ENCODE results near the gene KLK7. TPM values are rescaled to one million over a fixed set of nuclear protein-coding genes. Genes with fewer than 3 reads are reported as not detected.

KLK7 gene
- total and polyA plus RNA-seq, 2 experiments from 2014 or later, result 0.20 to 2.8 TPM

- peaks cover 32% of the 10 kb centered on the region for H3K27me3 ChIP-seq
- H3K27ac ChIP-seq, result no peak overlapping the region
- no peak for DNase-seq (ENCODE audit: low spot score)
- H3K4me1 ChIP-seq (ENCODE audit: insufficient read depth), result no peaks in the 10 kb centered on the region
- TF ChIP-seq EZH2 (IDR thresholded peaks at IDR 0.05; ENCODE audit: borderline replicate concordance) (no peak), EZH2phosphoT487 (IDR thresholded peaks at IDR 0.05; ENCODE audit: low read depth, severe bottlenecking, unreplicated experiment) (no peak), CTCF (IDR thresholded peaks at IDR 0.05; ENCODE audit: poor library complexity) (no peak)
- H3K9me3 ChIP-seq (ENCODE audit: low read depth), result no peaks in the 10 kb centered on the region
- H3K4me3 ChIP-seq, result no peak overlapping the region
- H3K9me2 ChIP-seq (replicated peaks; ENCODE audit: insufficient read depth), result no peaks in the 10 kb centered on the region
- no peaks in the 10 kb centered on the region for H3K79me2 ChIP-seq
- H3K36me3 ChIP-seq (replicated peaks; ENCODE audit: insufficient read depth, low read depth), result no peaks in the 10 kb centered on the region
- 84% methylated on average over 12 of the region's 12 CpGs for WGBS (ENCODE audit: low lambda C conversion rate, missing lambda C conversion rate)
- H4K20me1 ChIP-seq (ENCODE audit: insufficient read depth, poor library complexity, severe bottlenecking), result no peaks in the 10 kb centered on the region
- no peak overlapping the region for H3K4me2 ChIP-seq
- H2AFZ ChIP-seq, result no peak overlapping the region
Observed at GRCh38 chr19:51012661-51013190, 29.0 kb upstream of the KLK7 start.

GRCh38 chr19:51010066-51010795 lies 26.5 kb upstream of the KLK7 start:
- Histone ChIP-seq H4K20me1 (ENCODE audit: insufficient read depth, poor library complexity, severe bottlenecking) (no peaks in the 10 kb centered on the region), H3K9me2 (replicated peaks; ENCODE audit: insufficient read depth) (no peaks in the 10 kb centered on the region), H3K4me3 (no peak overlapping the region), H3K9me3 (ENCODE audit: low read depth) (no peaks in the 10 kb centered on the region), H3K27me3 (peaks cover 29% of the 10 kb centered on the region), H3K36me3 (replicated peaks; ENCODE audit: insufficient read depth, low read depth) (no peaks in the 10 kb centered on the region), H3K4me1 (ENCODE audit: insufficient read depth) (no peaks in the 10 kb centered on the region), H3K4me2 (no peak overlapping the region), H3K27ac (no peak overlapping the region), H3K79me2 (no peaks in the 10 kb centered on the region), H2AFZ (no peak overlapping the region)
- 73% methylated on average over 4 of the region's 4 CpGs for WGBS (ENCODE audit: low lambda C conversion rate, missing lambda C conversion rate)
- no peak for DNase-seq (ENCODE audit: low spot score)
- TF ChIP-seq EZH2 (IDR thresholded peaks at IDR 0.05; ENCODE audit: borderline replicate concordance) (no peak), CTCF (IDR thresholded peaks at IDR 0.05; ENCODE audit: poor library complexity) (no peak), EZH2phosphoT487 (IDR thresholded peaks at IDR 0.05; ENCODE audit: low read depth, severe bottlenecking, unreplicated experiment) (no peak)

GRCh38 chr19:51009061-51009891 lies 25.6 kb upstream of the KLK7 start:
- Histone ChIP-seq H3K9me2 (replicated peaks; ENCODE audit: insufficient read depth) (no peaks in the 10 kb centered on the region), H3K27ac (no peak overlapping the region), H3K36me3 (replicated peaks; ENCODE audit: insufficient read depth, low read depth) (no peaks in the 10 kb centered on the region), H3K79me2 (no peaks in the 10 kb centered on the region), H3K4me1 (ENCODE audit: insufficient read depth) (no peaks in the 10 kb centered on the region), H2AFZ (no peak overlapping the region), H3K27me3 (peaks cover 26% of the 10 kb centered on the region), H3K4me2 (no peak overlapping the region), H4K20me1 (ENCODE audit: insufficient read depth, poor library complexity, severe bottlenecking) (no peaks in the 10 kb centered on the region), H3K9me3 (ENCODE audit: low read depth) (no peaks in the 10 kb centered on the region), H3K4me3 (no peak overlapping the region)
- no peak for TF ChIP-seq EZH2 (IDR thresholded peaks at IDR 0.05; ENCODE audit: borderline replicate concordance)
- TF ChIP-seq EZH2phosphoT487 (IDR thresholded peaks at IDR 0.05; ENCODE audit: low read depth, severe bottlenecking, unreplicated experiment), result no peak
- no peak for DNase-seq (ENCODE audit: low spot score)
- 85% methylated on average over 16 of the region's 19 CpGs for WGBS (ENCODE audit: low lambda C conversion rate, missing lambda C conversion rate)

GRCh38 chr19:51007488-51007887 lies 23.8 kb upstream of the KLK7 start:
- Histone ChIP-seq H3K4me3 (no peak overlapping the region), H3K27me3 (peaks cover 18% of the 10 kb centered on the region), H4K20me1 (ENCODE audit: insufficient read depth, poor library complexity, severe bottlenecking) (no peaks in the 10 kb centered on the region), H3K27ac (no peak overlapping the region), H3K36me3 (replicated peaks; ENCODE audit: insufficient read depth, low read depth) (no peaks in the 10 kb centered on the region), H2AFZ (no peak overlapping the region), H3K9me2 (replicated peaks; ENCODE audit: insufficient read depth) (no peaks in the 10 kb centered on the region), H3K9me3 (ENCODE audit: low read depth) (no peaks in the 10 kb centered on the region), H3K4me2 (no peak overlapping the region), H3K4me1 (ENCODE audit: insufficient read depth) (no peaks in the 10 kb centered on the region), H3K79me2 (no peaks in the 10 kb centered on the region)
- TF ChIP-seq EZH2 (IDR thresholded peaks at IDR 0.05; ENCODE audit: borderline replicate concordance) (no peak), EZH2phosphoT487 (IDR thresholded peaks at IDR 0.05; ENCODE audit: low read depth, severe bottlenecking, unreplicated experiment) (no peak), CTCF (IDR thresholded peaks at IDR 0.05; ENCODE audit: poor library complexity) (no peak)
- no peak for DNase-seq (ENCODE audit: low spot score)
- 92% methylated on average over 3 of the region's 3 CpGs for WGBS (ENCODE audit: low lambda C conversion rate, missing lambda C conversion rate)

Data from hepatocyte (in vitro differentiated cells).